ENCODE measurements around the gene ST6GALNAC4.

ST6GALNAC4 gene

DNA sequence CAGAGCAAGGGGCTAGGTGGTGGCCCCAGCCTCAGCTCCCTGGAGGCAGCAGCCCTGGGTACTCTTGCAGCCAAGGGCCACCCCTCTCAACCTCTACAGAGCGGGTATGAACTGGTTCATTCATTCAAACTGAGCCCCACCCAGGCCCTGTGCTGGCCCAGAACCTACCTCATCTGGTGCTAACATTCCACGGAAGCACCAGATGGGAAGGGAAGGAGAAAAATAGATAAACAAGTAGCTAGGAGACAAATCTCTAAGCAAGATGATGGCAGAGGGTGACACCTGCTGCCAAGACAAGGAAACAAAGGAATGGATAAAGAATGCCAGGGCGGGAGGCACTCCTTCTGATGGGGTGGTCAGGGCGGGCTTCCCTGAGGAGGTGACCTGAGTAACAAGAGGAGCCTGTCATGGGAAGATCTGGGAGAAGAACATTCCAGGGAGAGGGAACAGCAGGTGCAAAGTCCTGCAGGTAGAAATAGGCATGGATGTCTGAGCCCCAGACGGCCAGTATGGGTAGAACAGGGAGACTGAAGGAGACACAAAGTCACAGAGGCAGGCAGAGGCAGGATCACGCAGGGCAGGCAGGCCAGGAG is 6.1 kb downstream of the ST6GALNAC4 start:
- DNase-seq: no peak

DNA sequence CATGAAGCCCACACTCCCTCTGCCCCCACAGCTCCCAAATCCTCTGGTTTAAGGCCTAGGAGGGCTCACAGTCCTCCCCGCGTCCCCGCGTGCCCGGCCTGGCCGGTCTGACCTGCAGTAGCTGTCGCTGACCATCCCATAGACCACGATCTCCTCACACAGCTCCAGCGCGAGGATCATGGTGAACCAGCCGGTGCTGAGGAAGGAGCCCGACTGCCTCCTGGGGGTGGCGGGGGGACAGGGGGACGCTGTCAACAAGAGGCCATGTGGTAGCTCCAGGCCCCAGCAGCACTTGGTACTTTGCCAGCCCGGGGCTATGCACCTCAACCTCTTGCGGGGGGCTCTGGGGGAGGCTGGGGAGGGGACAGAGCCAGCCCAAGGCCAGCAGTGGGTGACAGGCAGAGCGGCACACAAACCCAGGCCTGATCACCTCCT is 7.0 kb downstream of the ST6GALNAC4 start:
- no peak for DNase-seq

- no peak for DNase-seq
Observed at GRCh38 chr9:127908660-127908926, 8.2 kb downstream of the ST6GALNAC4 start.

DNA sequence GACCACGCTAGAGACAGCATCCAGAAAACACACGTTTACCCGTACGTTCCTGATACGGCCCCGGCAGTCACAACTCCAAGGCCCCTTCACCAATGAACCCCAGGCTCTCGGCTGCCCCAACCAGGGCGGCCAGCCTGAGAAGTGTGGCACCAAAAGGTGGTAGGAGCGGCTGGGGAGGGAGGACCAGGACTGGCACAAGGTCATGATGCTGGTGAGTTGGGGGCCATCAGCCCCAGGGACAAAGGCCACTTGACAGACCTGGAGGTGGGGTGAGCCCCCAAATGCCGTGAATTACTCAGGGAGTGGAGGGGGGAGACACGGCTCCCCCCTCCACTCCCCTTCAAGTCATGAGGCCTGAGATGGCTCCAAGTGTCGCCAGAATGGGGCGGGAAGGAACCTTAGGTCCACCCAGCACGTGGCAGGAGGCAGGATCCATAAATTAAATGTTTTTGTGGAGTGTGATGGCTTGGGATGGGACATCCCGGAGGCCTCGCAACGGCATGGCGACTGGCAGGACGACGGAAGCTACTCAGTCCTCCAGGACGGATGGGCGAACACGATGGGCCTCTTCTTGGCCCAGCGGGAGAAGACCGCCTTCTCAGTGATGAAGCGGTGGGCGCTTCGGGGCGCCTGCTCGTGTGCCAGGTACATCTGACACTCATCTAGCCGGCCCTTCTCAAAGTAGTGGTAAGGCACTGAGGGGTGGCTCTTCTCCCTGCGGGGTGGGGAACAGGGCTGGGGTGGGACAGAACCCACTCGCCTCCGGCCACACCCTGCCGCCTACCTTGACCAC is 8.8 kb downstream of the ST6GALNAC4 start:
- no peak for DNase-seq

GRCh38 chr9:127905788-127906191 is 11.1 kb downstream of the ST6GALNAC4 start:
- DNase-seq: no peak

DNA sequence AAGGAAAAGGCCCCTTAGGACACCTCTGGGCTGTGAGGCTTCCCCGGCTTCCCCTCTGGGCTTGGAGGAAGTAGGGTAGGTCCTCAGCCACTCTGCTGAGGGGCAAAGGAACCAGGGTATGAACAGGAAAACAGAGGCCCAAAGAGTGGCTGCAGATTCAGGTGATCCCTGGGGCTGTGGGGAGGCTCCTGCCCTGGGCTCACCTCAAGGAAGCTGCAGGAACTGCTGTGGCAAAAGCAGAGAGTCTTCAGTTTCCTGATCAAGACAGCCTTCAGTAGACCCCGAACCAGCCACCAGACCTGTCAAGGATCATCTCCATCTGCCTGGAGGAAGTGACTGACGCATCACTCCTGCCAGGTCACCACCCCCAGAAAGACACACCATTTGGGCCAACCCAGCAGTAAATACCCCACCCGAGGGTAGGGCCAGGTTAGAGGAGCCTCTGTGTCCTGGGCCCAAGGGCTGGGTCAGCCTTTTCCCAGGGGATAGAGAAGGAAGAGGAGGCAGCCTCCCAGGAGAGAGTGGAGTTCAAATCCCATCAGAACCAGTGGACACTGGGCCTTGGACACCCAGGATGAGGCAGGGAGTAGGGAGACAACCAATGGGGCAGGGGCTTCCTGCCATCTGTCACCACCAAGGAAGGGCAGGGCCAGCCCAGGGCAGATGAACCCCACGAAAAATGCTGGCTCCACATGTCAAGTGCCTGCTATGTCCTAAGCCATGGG is 11.7 kb downstream of the ST6GALNAC4 start:
- DNase-seq: no peak

DNA sequence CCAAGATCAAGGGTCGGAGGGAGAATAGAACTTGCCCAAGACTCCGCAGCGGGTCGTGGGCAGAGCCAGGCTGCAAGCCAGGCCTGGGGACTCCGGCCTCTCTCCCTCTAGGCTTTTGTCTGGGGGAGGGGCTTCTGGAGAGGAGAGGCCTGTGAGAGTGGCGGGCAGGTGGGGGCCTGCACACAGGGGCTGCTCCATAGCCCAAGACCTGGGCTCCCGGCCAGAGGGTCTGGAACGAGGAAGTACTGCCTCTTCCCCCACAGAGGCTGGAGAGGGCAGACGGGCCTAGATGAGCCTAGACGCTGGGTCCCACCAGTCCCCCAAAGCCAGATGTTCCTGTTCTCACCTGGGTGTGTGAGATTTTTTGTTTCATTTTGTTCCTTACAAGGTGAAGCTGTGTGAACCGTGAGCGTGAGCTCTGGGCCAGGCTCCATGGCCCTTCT is 12.3 kb downstream of the ST6GALNAC4 start:
- no peak for DNase-seq

GRCh38 chr9:127903557-127904475 is 13.0 kb downstream of the ST6GALNAC4 start:
- DNase-seq: no peak

GRCh38 chr9:127899128-127899943 is 17.5 kb downstream of the ST6GALNAC4 start, which contains the start of gene ST6GALNAC6:
ST6GALNAC6 (minus strand) TSS chr9:127899603; CDS start chr9:127897981, 1,622 bp downstream.
- DNase-seq: no peak

DNA sequence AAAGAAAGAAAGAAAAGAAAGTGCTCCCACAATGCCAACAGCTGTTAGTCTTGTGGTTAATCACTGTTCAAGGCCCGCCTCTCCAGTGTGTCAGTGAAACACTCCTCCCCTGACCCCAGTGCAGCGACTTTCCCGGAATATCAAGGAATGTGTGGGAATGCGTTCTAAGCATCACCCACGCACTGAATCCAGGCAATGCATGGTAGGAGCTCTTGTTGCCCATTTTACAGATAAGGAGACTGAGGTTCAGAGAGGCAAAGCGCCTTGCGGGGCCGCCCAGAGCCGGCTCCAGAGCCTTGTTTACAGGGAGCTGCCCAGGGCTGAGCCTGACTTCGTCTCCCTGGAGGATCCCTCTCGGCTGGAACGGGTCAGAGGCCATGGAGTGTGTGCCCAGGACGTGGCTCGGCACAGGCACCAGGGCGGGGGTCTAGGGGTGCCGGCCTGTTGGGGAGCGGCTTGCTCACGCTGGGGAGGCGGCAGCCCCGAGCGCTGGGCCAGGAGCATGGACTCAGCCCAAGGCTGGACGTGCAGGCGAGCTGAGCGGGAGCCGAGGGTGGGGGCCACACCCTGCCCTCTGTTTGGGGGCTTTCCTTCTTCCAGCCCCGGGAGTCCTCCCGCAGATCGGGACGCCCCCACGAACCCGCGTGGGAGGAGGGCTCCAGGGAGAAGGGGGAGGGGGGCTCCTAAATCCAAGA is 18.3 kb downstream of the ST6GALNAC4 start:
- DNase-seq: no peak

- no peak for DNase-seq
Observed at GRCh38 chr9:127897193-127897692, 19.6 kb downstream of the ST6GALNAC4 start.

DNA sequence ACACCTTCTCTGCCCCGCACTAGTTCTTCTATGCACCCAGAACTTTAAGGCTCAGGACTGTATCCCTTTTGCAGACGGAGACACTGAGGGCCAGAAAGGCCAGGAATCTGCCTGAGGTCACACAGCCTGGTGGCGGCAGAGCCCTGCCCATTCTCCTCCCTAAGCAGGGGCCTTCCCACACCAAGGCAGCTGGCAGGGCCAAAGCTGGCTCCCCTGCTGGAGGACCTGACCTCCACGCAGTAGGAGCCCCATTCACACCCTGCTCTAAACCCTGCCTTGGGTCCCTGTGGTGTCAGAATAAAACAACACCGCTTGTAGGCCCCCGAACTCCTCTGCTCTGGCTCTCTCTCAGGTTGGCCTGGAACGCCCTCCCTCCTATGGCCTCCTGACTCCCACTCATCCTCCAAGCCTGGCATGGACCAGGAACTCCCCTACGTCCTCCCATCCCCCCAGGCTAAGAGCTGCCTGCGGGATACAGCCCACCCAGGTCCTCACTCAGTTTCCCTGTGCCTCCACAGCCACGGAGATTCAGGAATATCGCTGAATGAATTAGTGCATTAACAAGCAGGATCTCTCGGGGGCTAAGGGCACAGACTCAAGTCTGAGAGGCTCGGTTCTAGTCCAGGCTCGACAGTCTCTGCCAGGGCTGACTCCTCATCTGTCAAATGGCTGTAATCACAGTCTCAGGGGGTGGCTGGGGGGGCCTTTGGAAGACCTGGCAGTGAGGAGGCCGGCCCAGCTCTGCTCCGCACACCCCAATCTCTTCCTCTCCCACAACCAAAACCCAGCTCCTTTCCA is 20.2 kb downstream of the ST6GALNAC4 start:
- DNase-seq: no peak

- DNase-seq: no peak
Observed at GRCh38 chr9:127895811-127896210, 21.0 kb downstream of the ST6GALNAC4 start.

DNA sequence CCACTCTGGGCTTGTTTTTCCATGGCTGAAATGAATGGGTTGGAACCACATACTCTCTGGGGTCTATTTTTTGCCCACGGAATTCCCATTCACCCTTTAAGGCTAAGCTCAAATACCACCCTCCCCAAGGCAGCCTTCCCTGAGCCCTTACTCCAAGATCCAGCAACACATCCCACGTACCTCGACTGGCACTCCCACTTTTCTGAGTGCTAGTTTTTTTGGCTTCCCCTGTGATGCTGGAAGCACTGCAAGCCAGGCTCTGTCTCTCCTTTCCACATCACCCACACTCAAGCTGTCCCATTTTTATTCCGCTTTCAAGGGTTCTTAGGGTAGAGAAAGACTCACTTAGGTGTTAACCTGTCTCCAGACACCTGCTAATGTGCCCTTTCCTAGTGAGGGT is 23.4 kb downstream of the ST6GALNAC4 start:
- no peak for DNase-seq

GRCh38 chr9:127892831-127893230 is 24.0 kb downstream of the ST6GALNAC4 start:
- no peak for DNase-seq

GRCh38 chr9:127890053-127890452 is 26.8 kb downstream of the ST6GALNAC4 start:
- DNase-seq: no peak

DNA sequence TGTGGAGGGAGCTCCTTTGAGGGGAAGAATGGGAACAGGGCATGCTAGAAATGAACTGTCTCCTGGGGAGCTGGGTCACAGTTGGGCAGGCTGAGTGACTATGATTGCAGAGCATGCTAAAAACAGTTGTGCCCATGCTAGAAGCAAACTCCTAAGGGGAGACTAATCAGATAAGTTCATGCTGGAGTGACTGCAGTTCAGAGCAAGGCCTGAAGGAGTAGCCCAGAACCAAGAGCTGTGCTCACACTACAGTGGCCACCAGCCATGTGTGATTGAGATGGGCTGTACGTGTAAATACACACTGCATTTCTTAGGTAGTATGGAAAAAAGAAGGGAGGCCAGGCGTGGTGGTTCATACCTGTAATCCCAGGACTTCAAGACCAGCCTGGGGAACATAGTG is 29.0 kb downstream of the ST6GALNAC4 start:
- DNase-seq: no peak

GRCh38 chr9:127886401-127886972 is 30.4 kb downstream of the ST6GALNAC4 start:
- no peak for DNase-seq

GRCh38 chr9:127885508-127886281 is 31.1 kb downstream of the ST6GALNAC4 start:
- no peak for DNase-seq

All from NCI-H2081 treated with DMSO at 0.1 percent for 48 hours (cell line).